ENCODE data around the gene PWP1.
A peak's percentile ranks its signal among the peaks of the same experiment; 100 is the strongest.
"Not testable (repeated sequence)": the region's sequence is repeated elsewhere in the genome, so short reads cannot be mapped to it uniquely, and the experiment has no call there.

Gene PWP1

DNA sequence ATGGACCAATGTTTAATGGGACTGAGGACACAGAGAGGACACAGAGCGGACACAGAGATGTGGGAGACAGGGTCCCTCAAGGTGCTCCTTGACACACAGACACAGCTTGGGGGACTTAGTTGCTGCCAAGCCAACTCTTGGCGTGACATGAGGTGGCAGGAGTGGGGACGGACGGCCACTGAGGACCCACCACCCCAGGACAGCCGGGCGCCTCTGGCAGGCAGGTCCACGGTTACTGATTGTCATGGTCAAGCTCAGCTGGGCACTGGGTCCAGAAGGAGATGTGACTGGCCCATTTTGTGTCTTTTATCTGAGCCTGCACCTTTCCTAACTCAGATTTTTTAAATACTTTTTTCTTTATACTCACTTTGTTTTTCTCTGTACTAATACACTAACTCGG, 15.7 kb upstream of the PWP1 start:
- DNase-seq, result no peak

GRCh38 chr12:107670999-107671643, 14.5 kb upstream of the PWP1 start:
- DNase-seq, result no peak

GRCh38 chr12:107677671-107678070, 7.9 kb upstream of the PWP1 start:
- DNase-seq, result no peak

DNA sequence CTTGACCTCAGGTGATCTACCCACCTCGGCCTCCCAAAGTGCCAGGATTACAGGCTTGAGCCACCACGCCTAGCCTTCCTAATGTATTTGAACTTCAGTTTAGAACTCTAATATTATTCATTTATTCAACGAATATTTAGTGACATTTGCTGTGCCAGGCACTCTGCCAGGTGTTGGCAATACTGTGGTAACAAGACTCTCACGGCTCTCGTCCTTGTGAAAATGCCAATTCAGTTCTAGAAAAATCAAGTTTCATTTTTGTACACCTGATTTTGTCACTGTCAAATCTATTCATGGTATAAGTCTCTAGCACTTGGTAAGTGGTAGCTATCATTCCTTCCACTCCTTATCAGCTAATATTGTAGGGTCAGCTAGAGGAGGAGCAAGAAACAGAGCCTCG, 6.3 kb upstream of the PWP1 start:
- DNase-seq, result no peak

- no peak for DNase-seq
Observed at GRCh38 chr12:107681455-107681835, 4.2 kb upstream of the PWP1 start.

DNA sequence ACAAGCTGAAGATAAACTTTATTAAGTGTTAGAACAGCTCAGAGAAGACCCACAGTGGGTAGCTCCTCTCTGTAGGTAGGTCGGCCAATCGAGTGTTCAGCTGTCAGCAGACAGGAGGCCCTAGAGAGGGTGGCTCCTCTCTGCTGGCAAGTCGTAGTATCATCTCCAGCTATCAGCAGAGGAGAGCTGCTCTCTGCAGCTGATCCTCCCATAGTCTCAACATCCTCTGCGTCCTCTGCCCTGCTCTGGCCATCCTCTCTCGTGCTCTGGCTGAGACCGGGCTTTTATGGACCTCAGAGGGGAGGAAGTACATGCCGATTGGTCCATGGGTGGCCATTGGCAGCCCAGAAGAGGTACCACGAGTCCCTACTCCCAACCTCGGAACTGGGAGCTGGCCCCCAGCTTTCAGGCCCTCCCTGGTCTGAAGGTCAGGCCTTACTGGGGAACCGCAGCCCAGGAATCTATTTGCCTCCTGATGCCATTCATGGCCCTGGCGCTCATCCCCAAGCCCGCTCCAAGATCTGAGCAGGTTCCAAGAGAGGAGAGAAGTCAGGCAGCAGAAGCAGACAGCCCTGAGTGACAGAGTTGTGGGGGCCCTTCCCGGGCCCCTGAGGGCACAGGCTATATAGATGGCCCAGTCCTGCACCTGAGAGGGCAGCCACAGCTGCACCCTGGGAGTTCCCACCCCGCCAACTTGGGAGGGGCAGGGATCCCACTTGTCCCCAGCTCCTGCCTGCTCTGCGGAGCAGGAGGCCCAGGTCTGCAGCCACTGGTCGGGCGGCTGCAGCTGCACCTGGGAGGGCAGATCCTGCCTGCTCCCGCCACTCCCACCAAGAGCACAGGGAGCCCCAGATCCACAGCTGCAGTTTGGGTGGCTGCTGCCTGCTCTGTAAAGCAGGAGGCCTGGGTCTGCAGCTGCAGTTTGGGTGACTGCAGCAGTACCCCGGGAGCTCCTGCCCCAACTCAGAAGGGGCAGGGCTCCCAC, 3.5 kb upstream of the PWP1 start:
- DNase-seq, result no peak

GRCh38 chr12:107684029-107684795, 1.4 kb upstream of the PWP1 start:
- DNase-seq, result no peak

GRCh38 chr12:107684990-107685359, 624 bp upstream of the PWP1 start:
- peak; percentile 15 for DNase-seq

GRCh38 chr12:107695772-107696171, 10.2 kb downstream of the PWP1 start:
- DNase-seq, result not testable (repeated sequence)

DNA sequence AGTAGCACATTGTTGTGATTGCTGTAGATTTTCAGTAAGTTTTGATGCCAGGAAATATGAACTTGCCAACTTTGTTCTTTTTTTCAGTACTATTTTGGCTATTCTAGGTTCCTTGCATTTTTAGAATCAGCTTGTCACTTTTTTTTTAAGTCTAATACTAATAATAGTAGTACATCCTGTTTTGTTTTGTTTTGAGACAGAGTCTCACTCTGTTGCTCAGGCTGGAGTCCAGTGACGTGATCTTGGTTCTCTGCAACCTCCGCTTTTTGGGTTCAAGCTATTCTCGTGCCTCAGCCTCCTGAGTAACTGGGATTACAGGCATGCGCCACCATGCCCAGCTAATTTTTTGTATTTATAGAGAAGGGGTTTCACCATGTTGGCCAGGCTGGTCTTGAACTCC, 16.5 kb downstream of the PWP1 start:
- no peak for DNase-seq

DNA sequence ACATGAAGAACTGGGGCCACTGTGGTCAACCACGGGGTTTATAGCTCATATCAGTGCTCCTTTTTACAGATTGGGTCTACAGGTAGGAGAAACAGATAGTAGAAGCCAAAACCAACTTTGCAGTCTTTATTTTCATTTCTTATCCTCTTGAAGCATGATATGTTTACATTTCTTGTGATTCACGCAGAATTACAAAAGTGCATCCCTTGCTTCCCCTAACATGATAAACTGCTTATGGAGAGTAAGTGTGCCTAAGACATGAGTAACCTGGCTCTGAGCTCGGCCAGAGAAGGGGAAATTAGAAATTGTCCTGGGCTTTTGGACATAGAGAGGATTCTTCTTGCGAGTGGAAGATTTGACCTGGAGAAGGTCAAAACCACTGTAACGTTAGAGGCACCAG, 18.4 kb downstream of the PWP1 start:
- no peak for DNase-seq

GRCh38 chr12:107705522-107705921, 19.9 kb downstream of the PWP1 start:
- DNase-seq, result not testable (repeated sequence)

- DNase-seq, result no peak
Observed at GRCh38 chr12:107715780-107716179, 30.2 kb downstream of the PWP1 start.

GRCh38 chr12:107718606-107719005, 33.0 kb downstream of the PWP1 start:
- no peak for DNase-seq

DNA sequence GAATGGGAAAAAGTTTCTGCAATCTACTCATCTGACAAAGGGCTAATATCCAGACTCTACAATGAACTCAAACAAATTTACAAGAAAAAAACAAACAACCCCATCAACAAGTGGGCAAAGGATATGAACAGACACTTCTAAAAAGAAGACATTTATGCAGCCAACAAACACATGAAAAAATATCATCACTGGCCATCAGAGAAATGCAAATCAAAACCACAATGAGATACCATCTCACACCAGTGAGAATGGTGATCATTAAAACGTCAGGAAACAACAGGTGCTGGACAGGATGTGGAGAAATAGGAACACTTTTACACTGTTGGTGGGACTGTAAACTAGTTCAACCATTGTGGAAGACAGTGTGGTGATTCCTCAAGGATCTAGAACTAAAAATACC, 41.7 kb downstream of the PWP1 start:
- DNase-seq, result not testable (repeated sequence)

DNA sequence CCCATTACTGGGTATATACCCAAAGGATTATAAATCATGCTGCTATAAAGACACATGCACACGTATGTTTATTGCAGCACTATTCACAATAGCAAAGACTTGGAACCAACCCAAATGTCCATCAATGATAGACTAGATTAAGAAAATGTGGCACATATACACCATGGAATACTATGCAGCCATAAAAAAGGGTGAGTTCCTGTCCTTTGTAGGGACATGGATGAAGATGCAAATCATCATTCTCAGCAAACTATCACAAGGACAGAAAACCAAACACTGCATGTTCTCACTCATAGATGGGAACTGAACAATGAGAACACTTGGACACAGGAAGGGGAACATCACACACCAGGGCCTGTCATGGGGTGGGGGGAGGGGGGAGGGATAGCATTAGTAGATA, 42.1 kb downstream of the PWP1 start:
- not testable (repeated sequence) for DNase-seq

GRCh38 chr12:107730618-107731341, 45.2 kb downstream of the PWP1 start:
- no peak for DNase-seq

DNA sequence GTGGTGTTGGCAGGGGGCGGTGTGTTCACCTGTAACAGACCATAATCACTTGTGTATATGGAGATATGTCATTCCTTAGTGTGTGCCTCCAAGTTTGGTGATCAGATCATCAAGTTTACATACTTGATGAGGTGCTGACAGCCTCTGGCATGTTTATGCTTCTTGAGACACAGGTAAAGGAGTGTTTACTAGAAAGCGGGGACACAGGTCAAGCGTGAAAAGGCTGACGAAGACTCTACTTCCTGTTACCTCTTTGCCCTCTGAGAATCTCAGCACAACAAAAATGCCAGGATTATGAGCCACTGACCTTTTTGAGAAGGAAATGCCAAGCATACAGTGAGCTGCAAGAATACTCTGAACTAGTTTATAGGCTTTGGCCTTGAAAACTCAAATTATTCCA, 45.8 kb downstream of the PWP1 start:
- no peak for DNase-seq

- no peak for DNase-seq
Observed at GRCh38 chr12:107732365-107732764, 46.8 kb downstream of the PWP1 start.

GRCh38 chr12:107734139-107734538, 48.5 kb downstream of the PWP1 start:
- DNase-seq, result no peak

DNA sequence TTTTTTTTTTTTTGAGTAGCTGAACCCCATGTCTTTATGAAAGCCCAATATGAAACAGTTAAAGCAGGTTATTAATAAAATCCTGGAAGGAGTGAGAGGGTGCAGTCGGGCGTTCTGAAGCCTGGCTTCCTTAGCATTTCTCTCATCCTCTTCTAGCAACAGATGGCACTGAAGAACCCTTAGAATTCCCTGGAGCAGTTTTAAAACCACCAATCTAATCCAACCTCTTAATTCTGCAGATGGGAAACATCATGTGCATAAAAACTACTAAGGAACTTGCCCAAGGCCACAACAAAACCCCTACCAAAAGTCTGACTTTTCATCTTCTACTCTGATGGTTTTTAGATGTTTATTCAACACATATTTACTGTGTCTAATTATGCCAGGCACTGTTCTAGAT, 50.2 kb downstream of the PWP1 start:
- DNase-seq, result no peak

DNA sequence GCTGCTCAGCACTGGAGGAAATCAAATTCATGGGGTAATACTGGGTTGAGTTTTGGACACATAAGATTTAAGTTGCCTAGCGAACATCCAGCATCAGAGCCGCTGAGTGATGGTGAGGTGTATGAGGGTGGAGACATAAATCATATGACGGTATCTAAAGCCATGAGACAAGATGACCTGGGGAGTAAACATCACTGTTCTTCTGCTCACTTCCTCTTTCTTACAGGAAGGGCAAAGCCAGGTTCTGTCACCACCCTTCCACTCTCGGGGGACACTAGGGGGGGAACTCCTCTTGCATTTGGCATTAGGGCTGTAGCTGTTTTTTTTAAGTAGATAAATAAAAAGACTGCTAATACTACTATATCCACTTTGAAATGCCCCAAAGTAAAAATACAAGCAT, 51.3 kb downstream of the PWP1 start:
- DNase-seq, result no peak

GRCh38 chr12:107748472-107748871, 62.9 kb downstream of the PWP1 start:
- DNase-seq, result no peak
